CD4-positive, alpha-beta T cell (primary cell): ENCODE measurements around the gene SLAMF7. TPM values are rescaled to one million over a fixed set of nuclear protein-coding genes. Genes with fewer than 3 reads are reported as not detected.
A peak's percentile ranks its signal among the peaks of the same experiment; 100 is the strongest.

ENCODE experiments used
- ATAC-seq: fragments of 200-7000 bp; cut with Tn5 transposase; one replicate; pipeline ENCODE4 v1.10.0; 2022; ENCODE audit warnings: mild to moderate bottlenecking; ENCODE audit not compliant: poor library complexity
- CTCF ChIA-PET: fragments of 350-600 bp; sonication (Branson Sonifier 250); formaldehyde crosslinking; loops from one replicate; lab custom pipeline; 2021; ENCODE audit warnings: antibody characterized with exemption, inconsistent platforms; lab: Charles Lee
- POLR2A ChIA-PET: fragments of 350-600 bp; sonication (Branson Sonifier 250); formaldehyde crosslinking; loops from one replicate; lab custom pipeline; 2021; ENCODE audit warnings: antibody characterized with exemption, inconsistent platforms; lab: Charles Lee
- DNase-seq, 14 experiments: peaks; one replicate each; pipeline ENCODE4 v3.0.0-alpha.2; 2013 to 2020; ENCODE audit warnings: mixed read lengths in 2 of 14
- H3K27ac ChIP-seq, 2 donors: one replicate each; pipeline versions ENCODE4 v1.5.1 to v1.7.0; 2013; ENCODE audit warnings: low read length in 2 of 2, low read depth in 1 of 2, mild to moderate bottlenecking in 1 of 2
- H3K27me3 ChIP-seq, 2 experiments: 1 replicate in 1 of 2; 2 replicates in 1 of 2; pipeline versions ENCODE4 v1.6.1 to v1.7.0; 2013; ENCODE audit warnings: low read length in 2 of 2, control low read depth in 1 of 2, mild to moderate bottlenecking in 1 of 2, moderate library complexity in 1 of 2; ENCODE audit not compliant: insufficient read depth in 2 of 2, control insufficient read depth in 1 of 2
- H3K36me3 ChIP-seq: one replicate; pipeline ENCODE4 v1.6.1; 2013; ENCODE audit warnings: low read length, control low read depth; ENCODE audit not compliant: insufficient read depth
- H3K4me1 ChIP-seq: one replicate; pipeline ENCODE4 v1.6.1; 2013; ENCODE audit warnings: low read length, control low read depth; ENCODE audit not compliant: insufficient read depth
- H3K4me3 ChIP-seq: one replicate; pipeline ENCODE4 v1.5.1; 2013; ENCODE audit warnings: mild to moderate bottlenecking, low read length, moderate library complexity
- H3K9me3 ChIP-seq, 2 experiments: 1 replicate in 1 of 2; 2 replicates in 1 of 2; pipeline versions ENCODE4 v1.6.1 to v1.7.0; 2013; ENCODE audit warnings: low read length in 2 of 2, mild to moderate bottlenecking in 2 of 2, control low read depth in 1 of 2, moderate library complexity in 1 of 2; ENCODE audit not compliant: control insufficient read depth in 1 of 2, insufficient read depth in 1 of 2
- H3K27ac Mint-ChIP-seq: one replicate; pipeline ENCODE4 v1.8.0; 2020; ENCODE audit warnings: mixed read lengths
- H3K27me3 Mint-ChIP-seq: one replicate; pipeline ENCODE4 v1.8.0; 2021; ENCODE audit warnings: mixed read lengths
- H3K36me3 Mint-ChIP-seq: one replicate; pipeline ENCODE4 v1.8.0; 2021; ENCODE audit warnings: low read depth, mixed read lengths
- H3K4me1 Mint-ChIP-seq: one replicate; pipeline ENCODE4 v1.8.0; 2021; ENCODE audit warnings: low read depth, mixed read lengths
- H3K4me3 Mint-ChIP-seq: one replicate; pipeline ENCODE4 v1.8.0; 2020; ENCODE audit warnings: mild to moderate bottlenecking, mixed read lengths
- H3K9me3 Mint-ChIP-seq: one replicate; pipeline ENCODE4 v1.8.0; 2020; ENCODE audit warnings: mixed read lengths
- intact Hi-C, 2 experiments: fragments of 100-400 bp; cut with DNase I in 1 of 2; cut with micrococcal nuclease in 1 of 2; formaldehyde crosslinking; loops; one replicate each; pipeline versions ENCODE4 v1.15.1 to v1.9.0; 2023 to 2025; cut with DNase I, micrococcal nuclease
- total RNA-seq, 174 experiments: library from RNA in 2 of 174; stranded (reverse) in 2 of 174; gene quantifications; one replicate each; pipeline ENCODE4 v1.2.3 and lab custom pipeline; 2021 to 2026
- TF ChIP-seq, protein P1 (sequence below): fragments of 200-600 bp; IDR thresholded peaks from one replicate; pipeline ENCODE4 v1.8.0; 2022; ENCODE audit warnings: antibody characterized with exemption, mild to moderate bottlenecking

The SLAMF7 gene
- total RNA-seq, 2 experiments from 2014 or later, result 0.69 to 0.78 TPM

DNA sequence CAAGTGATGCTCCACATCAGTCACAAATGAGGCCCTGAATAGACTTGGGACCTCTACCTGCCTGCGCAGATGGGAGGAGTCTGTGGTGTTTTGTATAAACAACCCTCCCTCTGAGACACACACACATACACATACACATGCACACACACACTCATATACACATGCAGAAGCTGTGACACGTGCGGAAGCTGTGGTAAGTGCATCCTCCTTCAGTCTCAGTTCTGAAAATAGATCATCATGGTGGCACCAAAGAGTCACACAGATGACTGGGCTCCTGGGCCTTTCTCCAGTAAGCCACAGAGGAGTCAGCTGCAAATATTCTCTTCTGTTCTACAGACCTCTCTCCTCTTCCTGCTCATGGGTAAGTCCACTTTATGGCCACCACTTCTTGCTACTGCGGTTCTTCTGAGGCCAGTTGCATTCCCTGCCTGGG lies 56.9 kb downstream of the SLAMF7 start, which contains the start of gene LY9:
Gene LY9 (plus strand): TSS at position 224 of the 433 bp plus-strand sequence. CDS start 14 bp downstream, at position 238.
- Mint-ChIP-seq H3K9me3 (no peaks in the 10 kb centered on the region), H3K27me3 (no peaks in the 10 kb centered on the region), H3K4me1 (peaks cover 62% of the 10 kb centered on the region), H3K4me3 (peak within 1 kb of the TSS; percentile 97), H3K27ac (peak within 1 kb of the TSS; percentile 92), H3K36me3 (peaks cover 51% of the 10 kb centered on the region)
- TF ChIP-seq, protein P1, sequence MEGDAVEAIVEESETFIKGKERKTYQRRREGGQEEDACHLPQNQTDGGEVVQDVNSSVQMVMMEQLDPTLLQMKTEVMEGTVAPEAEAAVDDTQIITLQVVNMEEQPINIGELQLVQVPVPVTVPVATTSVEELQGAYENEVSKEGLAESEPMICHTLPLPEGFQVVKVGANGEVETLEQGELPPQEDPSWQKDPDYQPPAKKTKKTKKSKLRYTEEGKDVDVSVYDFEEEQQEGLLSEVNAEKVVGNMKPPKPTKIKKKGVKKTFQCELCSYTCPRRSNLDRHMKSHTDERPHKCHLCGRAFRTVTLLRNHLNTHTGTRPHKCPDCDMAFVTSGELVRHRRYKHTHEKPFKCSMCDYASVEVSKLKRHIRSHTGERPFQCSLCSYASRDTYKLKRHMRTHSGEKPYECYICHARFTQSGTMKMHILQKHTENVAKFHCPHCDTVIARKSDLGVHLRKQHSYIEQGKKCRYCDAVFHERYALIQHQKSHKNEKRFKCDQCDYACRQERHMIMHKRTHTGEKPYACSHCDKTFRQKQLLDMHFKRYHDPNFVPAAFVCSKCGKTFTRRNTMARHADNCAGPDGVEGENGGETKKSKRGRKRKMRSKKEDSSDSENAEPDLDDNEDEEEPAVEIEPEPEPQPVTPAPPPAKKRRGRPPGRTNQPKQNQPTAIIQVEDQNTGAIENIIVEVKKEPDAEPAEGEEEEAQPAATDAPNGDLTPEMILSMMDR, result no peak
- POLR2A ChIA-PET, result interaction anchor here (0.9 to 4.8 kb wide), 23 partner anchors 10 to 744 kb away, joined by 3 to 50 read pairs (median 4); partner anchors contain the start of genes CD48 and NDUFS2
- Histone ChIP-seq H3K4me1 (peaks cover 37% of the 10 kb centered on the region), H3K36me3 (peaks cover 19% of the 10 kb centered on the region), H3K4me3 (peak within 1 kb of the TSS; percentile 74), H3K27ac (peak within 1 kb of the TSS; percentile 73 to 88), H3K9me3 (no peaks in the 10 kb centered on the region), H3K27me3 (no peaks in the 10 kb centered on the region)
- peak; percentile 64 to 97 (median 72) for DNase-seq
- intact Hi-C loops, result loop anchor here in 1 of 2 experiments (5.0 kb wide), 1 partner anchor 41 kb away; no protein-coding TSS in a partner anchor
- ATAC-seq, result peak; percentile 88
- CTCF ChIA-PET, result interaction anchor here (0.7 to 3.2 kb wide), 9 partner anchors 9 to 121 kb away, joined by 3 to 15 read pairs (median 4); no protein-coding TSS in a partner anchor

DNA sequence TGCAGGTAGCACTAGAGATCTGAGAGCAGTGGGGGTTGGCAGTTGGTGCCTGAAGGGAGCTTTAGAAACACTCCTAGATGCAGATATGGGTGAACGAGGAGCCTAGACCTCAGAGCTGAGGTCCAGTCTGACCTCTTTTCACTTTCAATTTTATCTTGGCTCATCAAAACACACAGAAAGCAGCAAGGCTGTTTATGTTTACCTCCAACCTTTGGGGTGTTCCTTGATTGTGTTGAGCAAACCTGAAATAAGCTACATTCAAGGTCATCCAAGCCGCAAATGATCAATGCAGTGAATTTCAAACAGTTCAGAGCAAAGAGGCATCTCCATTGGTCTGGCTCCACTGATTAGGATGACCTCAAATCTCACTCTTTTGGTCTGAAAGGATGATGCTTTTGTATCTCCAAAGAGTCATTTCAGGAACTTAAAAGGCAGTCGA lies 58.2 kb downstream of the SLAMF7 start:
- peak overlapping the region; percentile 74 for H3K4me3 ChIP-seq

DNA sequence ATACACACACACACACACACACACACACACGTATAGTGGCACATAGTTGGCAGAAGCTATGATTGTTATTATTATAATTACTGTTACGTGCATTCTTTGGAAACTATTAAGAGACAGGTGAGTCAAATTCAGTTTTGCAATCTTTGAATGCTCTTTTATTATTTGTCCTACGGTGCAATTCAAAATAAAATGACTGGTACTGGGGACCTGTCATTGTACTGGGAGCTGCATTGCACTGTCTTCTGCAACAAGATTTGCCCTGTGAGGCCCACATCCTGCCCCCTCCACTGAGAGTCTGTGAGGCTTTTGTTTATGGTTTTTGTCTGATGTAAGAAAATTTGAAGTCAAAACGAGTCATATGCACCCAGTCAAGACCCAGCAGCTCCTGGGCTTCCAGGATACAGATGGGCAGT lies 58.8 kb downstream of the SLAMF7 start:
- Mint-ChIP-seq H3K4me3 (peak overlapping the region; percentile 97), H3K4me1 (peaks cover 75% of the 10 kb centered on the region), H3K9me3 (no peaks in the 10 kb centered on the region), H3K36me3 (peaks cover 65% of the 10 kb centered on the region), H3K27ac (peak overlapping the region; percentile 92), H3K27me3 (no peaks in the 10 kb centered on the region)
- TF ChIP-seq, protein P1, result no peak
- H3K27ac ChIP-seq, result peak overlapping the region; percentile 61 to 88
- H3K4me3 ChIP-seq, result peak overlapping the region; percentile 74
- H3K9me3 ChIP-seq, result no peaks in the 10 kb centered on the region
- H3K4me1 ChIP-seq, result peaks cover 50% of the 10 kb centered on the region
- ATAC-seq, result peak; percentile 49
- peak; percentile 41 to 86 (median 62) for DNase-seq
- intact Hi-C loops, result loop anchor here (2.0 to 5.0 kb wide), 3 partner anchors 15 to 39 kb away; no protein-coding TSS in a partner anchor
- peaks cover 35% of the 10 kb centered on the region for H3K36me3 ChIP-seq
- POLR2A ChIA-PET, result interaction anchor here (0.6 to 4.8 kb wide), 29 partner anchors 8 to 508 kb away, joined by 3 to 50 read pairs (median 4); partner anchors contain the start of gene CD48
- CTCF ChIA-PET, result interaction anchor here (0.7 to 3.2 kb wide), 8 partner anchors 9 to 71 kb away, joined by 3 to 15 read pairs (median 4); no protein-coding TSS in a partner anchor
- no peaks in the 10 kb centered on the region for H3K27me3 ChIP-seq

More for the DNA sequence above, 58.2 kb downstream of the SLAMF7 start:
- H3K36me3 Mint-ChIP-seq, result peaks cover 59% of the 10 kb centered on the region
- intact Hi-C loops, result loop anchor here in 1 of 2 experiments (5.0 kb wide), 1 partner anchor 40 kb away; no protein-coding TSS in a partner anchor
- ChIA-PET CTCF (interaction anchor here (1.0 to 3.2 kb wide), 8 partner anchors 9 to 116 kb away, joined by 3 to 15 read pairs (median 4); no protein-coding TSS in a partner anchor), POLR2A (interaction anchor here (0.6 to 4.8 kb wide), 22 partner anchors 9 to 509 kb away, joined by 3 to 50 read pairs (median 5); partner anchors contain the start of gene CD48)
- ATAC-seq, result no peak
- peak overlapping the region; percentile 92 for H3K27ac Mint-ChIP-seq
- H3K9me3 ChIP-seq, result no peaks in the 10 kb centered on the region
- H3K4me1 ChIP-seq, result peaks cover 46% of the 10 kb centered on the region
- peaks cover 70% of the 10 kb centered on the region for H3K4me1 Mint-ChIP-seq
- no peaks in the 10 kb centered on the region for H3K27me3 ChIP-seq
- H3K36me3 ChIP-seq, result peaks cover 29% of the 10 kb centered on the region
- peak overlapping the region; percentile 73 to 88 for H3K27ac ChIP-seq
- peak overlapping the region; percentile 97 for H3K4me3 Mint-ChIP-seq
- DNase-seq, result peak in 1 of 14 experiments; percentile 34
- H3K27me3 Mint-ChIP-seq, result no peaks in the 10 kb centered on the region
- TF ChIP-seq, protein P1, result no peak
- H3K9me3 Mint-ChIP-seq, result no peaks in the 10 kb centered on the region
